HG02623 (cell line): Measurements from ENCODE around the gene AKAP9.
"Not testable (repeated sequence)": the region's sequence is repeated elsewhere in the genome, so short reads cannot be mapped to it uniquely, and the experiment has no call there.

Source experiments
- ATAC-seq: cut with Tn5 transposase; IDR thresholded peaks from one replicate; pipeline ENCODE4 v1.9.1; 2021; ENCODE audit warnings: moderate library complexity; ENCODE audit not compliant: unreplicated experiment

AKAP9 gene

GRCh38 chr7:92058040-92058439, 117.4 kb downstream of the AKAP9 start:
- ATAC-seq = no peak

GRCh38 chr7:92058899-92059298, 118.2 kb downstream of the AKAP9 start:
- no peak for ATAC-seq

GRCh38 chr7:92061154-92061553, 120.5 kb downstream of the AKAP9 start:
- no peak for ATAC-seq

- no peak for ATAC-seq
Measured at GRCh38 chr7:92064438-92065029, 123.9 kb downstream of the AKAP9 start.

- ATAC-seq = no peak
Measured at GRCh38 chr7:92071032-92071431, 130.4 kb downstream of the AKAP9 start.

- no peak for ATAC-seq
Measured at GRCh38 chr7:92072121-92072520, 131.5 kb downstream of the AKAP9 start.

- ATAC-seq = no peak
Measured at GRCh38 chr7:92072708-92073107, 132.0 kb downstream of the AKAP9 start.

GRCh38 chr7:92075455-92076158, 134.9 kb downstream of the AKAP9 start:
- peak; percentile 74 for ATAC-seq

GRCh38 chr7:92076509-92076908, 135.8 kb downstream of the AKAP9 start:
- no peak for ATAC-seq

- ATAC-seq = not testable (repeated sequence)
Measured at GRCh38 chr7:92083922-92084321, 143.3 kb downstream of the AKAP9 start.

- ATAC-seq = no peak
Measured at GRCh38 chr7:92088266-92088665, 147.6 kb downstream of the AKAP9 start.

- no peak for ATAC-seq
Measured at GRCh38 chr7:92092210-92092609, 151.5 kb downstream of the AKAP9 start.

- no peak for ATAC-seq
Measured at GRCh38 chr7:92095380-92095779, 154.7 kb downstream of the AKAP9 start.

- no peak for ATAC-seq
Measured at GRCh38 chr7:92100534-92100933, 159.9 kb downstream of the AKAP9 start.

GRCh38 chr7:92102862-92103261, 162.2 kb downstream of the AKAP9 start:
- not testable (repeated sequence) for ATAC-seq

- no peak for ATAC-seq
Measured at GRCh38 chr7:92108821-92109220, 168.2 kb downstream of the AKAP9 start.

GRCh38 chr7:92110857-92111256, 170.2 kb downstream of the AKAP9 start:
- ATAC-seq = no peak

GRCh38 chr7:92115821-92116220, 175.2 kb downstream of the AKAP9 start:
- ATAC-seq = no peak

- ATAC-seq = no peak
Measured at GRCh38 chr7:92116949-92117348, 176.3 kb downstream of the AKAP9 start.

- no peak for ATAC-seq
Measured at GRCh38 chr7:92119213-92119759, 178.6 kb downstream of the AKAP9 start.

- ATAC-seq = no peak
Measured at GRCh38 chr7:92121681-92122080, 181.0 kb downstream of the AKAP9 start.

- ATAC-seq = no peak
Measured at GRCh38 chr7:92131093-92131492, 190.4 kb downstream of the AKAP9 start.
